B cell (primary cell): Measurements from ENCODE around the gene SLC44A4. TPM values are rescaled to one million over a fixed set of nuclear protein-coding genes. Genes with fewer than 3 reads are reported as not detected.
A peak's percentile ranks its signal among the peaks of the same experiment; 100 is the strongest.

Experiments
- polyA plus RNA-seq: library from polyadenylated mRNA; depleted of rRNA; stranded (reverse); fragments of >200 nt; gene quantifications from 2 replicates; pipeline ENCODE4 v1.2.3, GENCODE V29; 2012
- small RNA-seq: library from RNA; depleted of rRNA; stranded (forward); fragments of <200 nt; gene quantifications from one replicate; pipeline ENCODE3, GENCODE V24; 2012; ENCODE audit warnings: low replicate concordance, low read depth; ENCODE audit not compliant: insufficient read length
- total RNA-seq, 2 donors: library from RNA; stranded (reverse); fragments of 120-200 nt in 1 of 2; gene quantifications; 1 replicate in 1 of 2; 2 replicates in 1 of 2; pipeline versions ENCODE4 v1.2.3 to v1.2.4, GENCODE V29; 2013 to 2022

SLC44A4 gene
- total and polyA plus RNA-seq, 2 donors (not counting 1 experiment from before 2014, with no cell fraction given) = not detected

Small RNAs within 50 kb of the gene (small RNA-seq; reads per million reads assigned to genes)
- 1,297 reads per million, percentile 98 among the genes with 10 or more reads in this experiment for gene SNORD48
- gene SNORD52 = not detected

Other genes starting within 250 kb of the SLC44A4 start
Only the 30 nearest of the 35 such genes appear.
- gene GPANK1, start 214.0 kb downstream of the SLC44A4 start, total RNA-seq = 24.2 and 24.3 TPM in 2 replicates
- gene GPANK1, start 214.0 kb downstream of the SLC44A4 start, polyA plus RNA-seq = 18.3 and 22.6 TPM in 2 replicates
- gene CSNK2B, start 212.9 kb downstream of the SLC44A4 start, total RNA-seq = 141 and 146 TPM in 2 replicates
- gene CSNK2B, start 212.9 kb downstream of the SLC44A4 start, polyA plus RNA-seq = 124 and 142 TPM in 2 replicates
- 42.3 and 44.2 TPM in 2 replicates for gene LY6G5B, start 209.0 kb downstream of the SLC44A4 start, total RNA-seq
- 25.2 and 28.4 TPM in 2 replicates for gene LY6G5B, start 209.0 kb downstream of the SLC44A4 start, polyA plus RNA-seq
- 0.76 and 2.1 TPM in 2 replicates for gene LY6G5C, start 197.9 kb downstream of the SLC44A4 start, total RNA-seq
- 0.40 and 3.4 TPM in 2 replicates for gene LY6G5C, start 197.9 kb downstream of the SLC44A4 start, polyA plus RNA-seq
- 78.3 and 90.3 TPM in 2 replicates for gene ABHD16A, start 175.7 kb downstream of the SLC44A4 start, total RNA-seq
- gene ABHD16A, start 175.7 kb downstream of the SLC44A4 start, polyA plus RNA-seq = 97.5 and 97.6 TPM in 2 replicates
- not detected in 2 replicates for gene LY6G6F, start 172.1 kb downstream of the SLC44A4 start, total RNA-seq
- 0.32 TPM in 1 of 2 replicates, not detected in the other for gene LY6G6F, start 172.1 kb downstream of the SLC44A4 start, polyA plus RNA-seq
- gene LY6G6D, start 163.6 kb downstream of the SLC44A4 start, total RNA-seq = not detected in 2 replicates
- gene LY6G6D, start 163.6 kb downstream of the SLC44A4 start, polyA plus RNA-seq = not detected in 2 replicates
- gene LY6G6C, start 157.3 kb downstream of the SLC44A4 start, total RNA-seq = not detected in 2 replicates
- gene LY6G6C, start 157.3 kb downstream of the SLC44A4 start, polyA plus RNA-seq = 0.13 and 0.30 TPM in 2 replicates
- 0.24 and 0.54 TPM in 2 replicates for gene MPIG6B, start 155.6 kb downstream of the SLC44A4 start, total RNA-seq
- 1.6 and 4.8 TPM in 2 replicates for gene MPIG6B, start 155.6 kb downstream of the SLC44A4 start, polyA plus RNA-seq
- 51.1 and 59.2 TPM in 2 replicates for gene DDAH2, start 149.7 kb downstream of the SLC44A4 start, total RNA-seq
- 64.7 and 87.2 TPM in 2 replicates for gene DDAH2, start 149.7 kb downstream of the SLC44A4 start, polyA plus RNA-seq
- 216 and 221 TPM in 2 replicates for gene CLIC1, start 142.5 kb downstream of the SLC44A4 start, total RNA-seq
- 178 and 290 TPM in 2 replicates for gene CLIC1, start 142.5 kb downstream of the SLC44A4 start, polyA plus RNA-seq
- 49.9 and 50.1 TPM in 2 replicates for gene MSH5, start 139.0 kb downstream of the SLC44A4 start, total RNA-seq
- gene MSH5, start 139.0 kb downstream of the SLC44A4 start, polyA plus RNA-seq = 51.6 and 64.7 TPM in 2 replicates
- gene SAPCD1, start 116.3 kb downstream of the SLC44A4 start, total RNA-seq = 11.1 and 12.9 TPM in 2 replicates
- 12.9 and 21.5 TPM in 2 replicates for gene SAPCD1, start 116.3 kb downstream of the SLC44A4 start, polyA plus RNA-seq
- gene VWA7, start 101.7 kb downstream of the SLC44A4 start, total RNA-seq = 5.2 and 5.6 TPM in 2 replicates
- 3.2 and 6.0 TPM in 2 replicates for gene VWA7, start 101.7 kb downstream of the SLC44A4 start, polyA plus RNA-seq
- 47.4 and 52.3 TPM in 2 replicates for gene VARS1, start 83.2 kb downstream of the SLC44A4 start, total RNA-seq
- 54.8 and 66.8 TPM in 2 replicates for gene VARS1, start 83.2 kb downstream of the SLC44A4 start, polyA plus RNA-seq
- gene LSM2, start 72.0 kb downstream of the SLC44A4 start, total RNA-seq = 45.3 and 52.4 TPM in 2 replicates
- 37.7 and 57.4 TPM in 2 replicates for gene LSM2, start 72.0 kb downstream of the SLC44A4 start, polyA plus RNA-seq
- 2.0 and 2.4 TPM in 2 replicates for gene HSPA1L, start 63.7 kb downstream of the SLC44A4 start, total RNA-seq
- gene HSPA1L, start 63.7 kb downstream of the SLC44A4 start, polyA plus RNA-seq = 0.49 and 0.81 TPM in 2 replicates
- 58.8 and 61.2 TPM in 2 replicates for gene HSPA1A, start 63.5 kb downstream of the SLC44A4 start, total RNA-seq
- 63.3 and 129 TPM in 2 replicates for gene HSPA1A, start 63.5 kb downstream of the SLC44A4 start, polyA plus RNA-seq
- gene HSPA1B, start 51.3 kb downstream of the SLC44A4 start, total RNA-seq = 79.2 and 89.9 TPM in 2 replicates
- gene HSPA1B, start 51.3 kb downstream of the SLC44A4 start, polyA plus RNA-seq = 86.8 and 145 TPM in 2 replicates
- gene NEU1, start 16.2 kb downstream of the SLC44A4 start, total RNA-seq = 25.3 and 26.0 TPM in 2 replicates
- 35.1 and 47.2 TPM in 2 replicates for gene NEU1, start 16.2 kb downstream of the SLC44A4 start, polyA plus RNA-seq
- 86.1 and 87.4 TPM in 2 replicates for gene EHMT2, start 18.7 kb upstream of the SLC44A4 start, total RNA-seq
- gene EHMT2, start 18.7 kb upstream of the SLC44A4 start, polyA plus RNA-seq = 96.4 and 108 TPM in 2 replicates
- 8.1 and 8.9 TPM in 2 replicates for gene ZBTB12, start 23.1 kb upstream of the SLC44A4 start, total RNA-seq
- 1.2 and 1.4 TPM in 2 replicates for gene ZBTB12, start 23.1 kb upstream of the SLC44A4 start, polyA plus RNA-seq
- 1.3 and 3.4 TPM in 2 replicates for gene C2, start 48.7 kb upstream of the SLC44A4 start, total RNA-seq
- gene C2, start 48.7 kb upstream of the SLC44A4 start, polyA plus RNA-seq = 0.23 and 0.28 TPM in 2 replicates
- gene CFB, start 67.1 kb upstream of the SLC44A4 start, total RNA-seq = not detected in 2 replicates
- 0.09 TPM in 1 of 2 replicates, not detected in the other for gene CFB, start 67.1 kb upstream of the SLC44A4 start, polyA plus RNA-seq
- gene NELFE, start 80.0 kb upstream of the SLC44A4 start, total RNA-seq = 48.6 and 53.7 TPM in 2 replicates
- gene NELFE, start 80.0 kb upstream of the SLC44A4 start, polyA plus RNA-seq = 39.0 and 40.0 TPM in 2 replicates
- gene SKIC2, start 80.2 kb upstream of the SLC44A4 start, total RNA-seq = 119 and 122 TPM in 2 replicates
- 93.1 and 114 TPM in 2 replicates for gene SKIC2, start 80.2 kb upstream of the SLC44A4 start, polyA plus RNA-seq
- 33.9 and 36.1 TPM in 2 replicates for gene DXO, start 93.1 kb upstream of the SLC44A4 start, total RNA-seq
- gene DXO, start 93.1 kb upstream of the SLC44A4 start, polyA plus RNA-seq = 139 and 150 TPM in 2 replicates
- 10.5 and 11.1 TPM in 2 replicates for gene C4A, start 103.1 kb upstream of the SLC44A4 start, total RNA-seq
- gene C4A, start 103.1 kb upstream of the SLC44A4 start, polyA plus RNA-seq = 9.0 and 9.9 TPM in 2 replicates
- gene C4B, start 135.8 kb upstream of the SLC44A4 start, total RNA-seq = 3.8 and 7.4 TPM in 2 replicates
- gene C4B, start 135.8 kb upstream of the SLC44A4 start, polyA plus RNA-seq = 4.7 and 9.0 TPM in 2 replicates
- 0.51 TPM in 1 of 2 replicates, not detected in the other for gene CYP21A2, start 159.4 kb upstream of the SLC44A4 start, total RNA-seq
- 0.17 TPM in 1 of 2 replicates, not detected in the other for gene CYP21A2, start 159.4 kb upstream of the SLC44A4 start, polyA plus RNA-seq